WERI-Rb-1 (cell line): ENCODE measurements around the gene FOXL1.

Experiments
- DNase-seq: peaks from one replicate; pipeline ENCODE4 v3.0.0-alpha.2; 2020
- H3K27ac ChIP-seq: fragments of 250-450 bp; sonication (Bioruptor Pico); 2 replicates; pipeline ENCODE4 v1.5.1; 2020; ENCODE audit warnings: mild to moderate bottlenecking, moderate library complexity
- H3K27me3 ChIP-seq: fragments of 250-450 bp; sonication (Bioruptor Pico); 2 replicates; pipeline ENCODE4 v1.5.1; 2021; ENCODE audit warnings: mild to moderate bottlenecking, low read depth, moderate library complexity; ENCODE audit not compliant: insufficient read depth, severe bottlenecking
- H3K36me3 ChIP-seq: fragments of 250-450 bp; sonication (Bioruptor Pico); 2 replicates; pipeline ENCODE4 v1.5.1; 2020; ENCODE audit warnings: mild to moderate bottlenecking, moderate library complexity
- H3K4me3 ChIP-seq: 2 replicates; pipeline ENCODE4 v1.5.1; 2011; ENCODE audit warnings: low read depth, mild to moderate bottlenecking, control low read depth, low read length
- H3K9me3 ChIP-seq: fragments of 250-450 bp; sonication (Bioruptor Pico); 2 replicates; pipeline ENCODE4 v1.5.1; 2021; ENCODE audit warnings: mild to moderate bottlenecking, moderate library complexity; ENCODE audit not compliant: severe bottlenecking
- CTCF ChIP-seq: IDR thresholded peaks from 2 replicates; pipeline ENCODE4 v1.5.1; 2011; ENCODE audit warnings: low read depth, mild to moderate bottlenecking, control low read depth, inconsistent platforms, low read length

The FOXL1 gene

GRCh38 chr16:86601356-86601755, 23.0 kb downstream of the FOXL1 start:
- TF ChIP-seq CTCF = no peak
- Histone ChIP-seq H3K9me3 (no peaks in the 10 kb centered on the region), H3K27me3 (no peaks in the 10 kb centered on the region), H3K36me3 (no peaks in the 10 kb centered on the region), H3K4me3 (no peak overlapping the region), H3K27ac (no peak overlapping the region)
- no peak for DNase-seq

- no peaks in the 10 kb centered on the region for H3K27me3 ChIP-seq
- no peak for DNase-seq
- no peaks in the 10 kb centered on the region for H3K36me3 ChIP-seq
- H3K4me3 ChIP-seq = no peak overlapping the region
- no peaks in the 10 kb centered on the region for H3K9me3 ChIP-seq
- no peak overlapping the region for H3K27ac ChIP-seq
- no peak for TF ChIP-seq CTCF
Observed at GRCh38 chr16:86602521-86602920, 24.2 kb downstream of the FOXL1 start.

GRCh38 chr16:86604436-86605193, 26.3 kb downstream of the FOXL1 start:
- TF ChIP-seq CTCF = no peak
- H3K27me3 ChIP-seq = no peaks in the 10 kb centered on the region
- H3K4me3 ChIP-seq = no peak overlapping the region
- no peak overlapping the region for H3K27ac ChIP-seq
- DNase-seq = no peak
- no peaks in the 10 kb centered on the region for H3K36me3 ChIP-seq
- no peaks in the 10 kb centered on the region for H3K9me3 ChIP-seq

- Histone ChIP-seq H3K27me3 (no peaks in the 10 kb centered on the region), H3K9me3 (no peaks in the 10 kb centered on the region), H3K4me3 (no peak overlapping the region), H3K36me3 (no peaks in the 10 kb centered on the region), H3K27ac (no peak overlapping the region)
- DNase-seq = no peak
- TF ChIP-seq CTCF = no peak
Observed at GRCh38 chr16:86605950-86606349, 27.6 kb downstream of the FOXL1 start.

GRCh38 chr16:86608301-86608747, 30.0 kb downstream of the FOXL1 start:
- Histone ChIP-seq H3K27ac (no peak overlapping the region), H3K4me3 (no peak overlapping the region), H3K9me3 (no peaks in the 10 kb centered on the region), H3K27me3 (no peaks in the 10 kb centered on the region), H3K36me3 (no peaks in the 10 kb centered on the region)
- TF ChIP-seq CTCF = no peak
- no peak for DNase-seq

- no peak overlapping the region for H3K4me3 ChIP-seq
- no peak for DNase-seq
Observed at GRCh38 chr16:86609115-86609514, 30.8 kb downstream of the FOXL1 start.

More at GRCh38 chr16:86609115-86609514, 30.8 kb downstream of the FOXL1 start:
- H3K36me3 ChIP-seq = no peaks in the 10 kb centered on the region
- H3K27me3 ChIP-seq = no peaks in the 10 kb centered on the region
- no peak overlapping the region for H3K27ac ChIP-seq
- no peak for TF ChIP-seq CTCF
- no peaks in the 10 kb centered on the region for H3K9me3 ChIP-seq
